GM12878 (cell line): ENCODE data around the gene SNX12. TPM values are rescaled to one million over a fixed set of nuclear protein-coding genes. Genes with fewer than 3 reads are reported as not detected.
A peak's percentile ranks its signal among the peaks of the same experiment; 100 is the strongest.

Experiments used
- BHLHE40 ChIP-seq, 2 experiments: fragments of 450-650 bp in 1 of 2; IDR thresholded peaks; 2 replicates each; pipeline ENCODE4 v1.6.1; 2011 to 2017; ENCODE audit warnings: low read depth in 2 of 2, borderline replicate concordance in 1 of 2, improper control_type of control experiment in 1 of 2, low read length in 1 of 2, mild to moderate bottlenecking in 1 of 2
- BMI1 ChIP-seq: fragments of 450-650 bp; IDR thresholded peaks from 2 replicates; pipeline ENCODE4 v1.6.1; 2016; ENCODE audit warnings: mild to moderate bottlenecking, moderate library complexity, borderline replicate concordance
- CBFB ChIP-seq: IDR thresholded peaks from 2 replicates; pipeline ENCODE4 v1.6.1; 2016; ENCODE audit warnings: antibody characterized with exemption, low read depth
- CBX3 ChIP-seq: fragments of 200-600 bp; sonication (generic); IDR thresholded peaks from 2 replicates; pipeline ENCODE4 v1.6.1; 2016; ENCODE audit warnings: low read depth, borderline replicate concordance
- CHD1 ChIP-seq: IDR thresholded peaks from 2 replicates; pipeline ENCODE4 v1.6.1; 2012; ENCODE audit warnings: low read depth, low read length, improper control_type of control experiment
- CHD4 ChIP-seq: fragments of 200-600 bp; sonication (generic); IDR thresholded peaks from 2 replicates; pipeline ENCODE4 v1.6.1; 2016; ENCODE audit warnings: mild to moderate bottlenecking
- GABPA ChIP-seq: IDR thresholded peaks from 2 replicates; pipeline ENCODE4 v1.6.1; 2014; ENCODE audit warnings: antibody characterized with exemption, low read depth, mild to moderate bottlenecking, inconsistent platforms
- HDGF ChIP-seq: fragments of 450-650 bp; IDR thresholded peaks from 2 replicates; pipeline ENCODE4 v1.6.1; 2016; ENCODE audit warnings: antibody characterized with exemption
- KDM1A ChIP-seq: fragments of 200-600 bp; sonication (generic); IDR thresholded peaks from 2 replicates; pipeline ENCODE4 v1.6.1; 2016; ENCODE audit warnings: borderline replicate concordance
- MLLT1 ChIP-seq: fragments of 450-650 bp; IDR thresholded peaks from 2 replicates; pipeline ENCODE4 v1.6.1; 2016; ENCODE audit warnings: mild to moderate bottlenecking
- MYC ChIP-seq: IDR thresholded peaks from 2 replicates; pipeline ENCODE4 v1.6.1; 2011; ENCODE audit warnings: mild to moderate bottlenecking, low read length, moderate library complexity, inconsistent platforms; ENCODE audit not compliant: insufficient read depth, insufficient replicate concordance, insufficient read length, severe bottlenecking
- NFYB ChIP-seq: IDR thresholded peaks from 2 replicates; pipeline ENCODE4 v1.6.1; 2011; ENCODE audit warnings: low read depth, mild to moderate bottlenecking, low read length, improper control_type of control experiment, moderate library complexity; ENCODE audit not compliant: insufficient read depth
- PBX3 ChIP-seq: IDR thresholded peaks from 2 replicates; pipeline ENCODE4 v1.6.1; 2011; ENCODE audit warnings: mild to moderate bottlenecking, low read depth, low read length, moderate library complexity; ENCODE audit not compliant: insufficient replicate concordance
- POLR2AphosphoS2 ChIP-seq: IDR thresholded peaks from 2 replicates; pipeline ENCODE4 v1.6.1; 2011; ENCODE audit warnings: low read depth, mild to moderate bottlenecking, low read length, improper control_type of control experiment, moderate library complexity
- POLR2AphosphoS5 ChIP-seq: IDR thresholded peaks from 2 replicates; pipeline ENCODE4 v1.6.1; 2011; ENCODE audit warnings: mild to moderate bottlenecking, low read length, inconsistent platforms
- PRDM15 ChIP-seq: fragments of 450-650 bp; formaldehyde crosslinking; IDR thresholded peaks from 2 replicates; pipeline ENCODE4 v1.4.0; 2020; ENCODE audit warnings: mild to moderate bottlenecking, moderate library complexity
- RB1 ChIP-seq: fragments of 450-650 bp; formaldehyde crosslinking; IDR thresholded peaks from 2 replicates; pipeline ENCODE4 v1.6.1; 2017; ENCODE audit warnings: mild to moderate bottlenecking, borderline replicate concordance
- RELA ChIP-seq: fragments of 450-650 bp; IDR thresholded peaks from 2 replicates; pipeline ENCODE4 v1.8.0; 2014; ENCODE audit warnings: borderline replicate concordance; ENCODE audit not compliant: partially characterized antibody
- RFX5 ChIP-seq: IDR thresholded peaks from 2 replicates; pipeline ENCODE4 v1.6.1; 2011; ENCODE audit warnings: low read depth, low read length, improper control_type of control experiment
- SIN3A ChIP-seq: IDR thresholded peaks from 2 replicates; pipeline ENCODE4 v1.6.1; 2012; ENCODE audit warnings: low read depth, low read length, improper control_type of control experiment
- ZNF274 ChIP-seq: IDR thresholded peaks from one replicate; pipeline ENCODE4 v1.8.0; 2011; ENCODE audit not compliant: insufficient read length, insufficient read depth
- ZSCAN29 ChIP-seq: fragments of 450-650 bp; IDR thresholded peaks from 2 replicates; pipeline ENCODE4 v1.6.1; 2017; ENCODE audit warnings: mild to moderate bottlenecking, moderate library complexity
- polyA plus RNA-seq, 11 experiments: library from polyadenylated mRNA; depleted of rRNA in 4 of 11; unstranded in 6 of 11; stranded (reverse) in 5 of 11; fragments of >200 nt; fragmentation: Nextera tagmentation in 4 of 11; fragmentation: Illumina TruSeq in 1 of 11; extraction: Ambion mirVana in 4 of 11; extraction: Trizol in 1 of 11; gene quantifications; 1 replicate in 1 of 11; 2 replicates in 10 of 11; pipeline versions ENCODE4 v1.2.1 to v1.2.3, GENCODE V29; 2011 to 2016; ENCODE audit warnings: inconsistent platforms in 2 of 11, missing spikeins in 2 of 11, low read depth in 1 of 11
- total RNA-seq, 4 experiments: library from RNA; depleted of rRNA in 3 of 4; stranded (reverse); fragments of >200 nt in 3 of 4; fragmentation: Illumina TruSeq in 1 of 4; extraction: Trizol in 1 of 4; gene quantifications; 2 replicates each; pipeline versions ENCODE4 v1.2.1 to v1.2.3, GENCODE V29; 2013 to 2021

Gene SNX12
- total and polyA plus RNA-seq, 10 of the 15 experiments (the other 5 are each of a cell fraction or from before 2014, with no cell fraction given), result 4.4 to 50.4 (median 34.2) TPM

- TF ChIP-seq POLR2AphosphoS2 (peak; percentile 34; the same call in 1 of the 2 replicates), CBX3 (no peak), HDGF (no peak), CHD1 (0 out of 2 replicates have a peak, but pooled peaks have one; percentile 28), RELA (peak; percentile 54), RB1 (0 out of 2 replicates have a peak, but pooled peaks have one; percentile 85), BMI1 (no peak), RFX5 (peak; percentile 91), CBFB (no peak), KDM1A (no peak), SIN3A (peak; percentile 56; the same call in 1 of the 2 replicates), CHD4 (no peak), NFYB (peak; percentile 76), MLLT1 (peak; percentile 95), PRDM15 (CRISPR knock-in tag) (0 out of 2 replicates have a peak, but pooled peaks have one; percentile 35), ZSCAN29 (0 out of 2 replicates have a peak, but pooled peaks have one; percentile 53), PBX3 (peak; percentile 76), BHLHE40 (IDR thresholded peaks at IDR 0.05; ENCODE audit: borderline replicate concordance in 1 of 2, low read depth in 2 of 2, low read length in 1 of 2) (peak; percentile 95 to 99), POLR2AphosphoS5 (peak; percentile 72; the same call in 1 of the 2 replicates), MYC (no peak), GABPA (no peak), ZNF274 (no peak)
These were observed at the start of gene SNX12 (continued) for GRCh38 chrX:71068044-71068918.
